Uterus (tissue), 2 donors: ENCODE measurements around the gene NINL.

Experiments
- POLR2A ChIP-seq, 2 donors: fragments of 450-650 bp; IDR thresholded peaks; one replicate each; pipeline ENCODE4 v1.6.1; 2016; ENCODE audit warnings: antibody characterized with exemption in 2 of 2, mild to moderate bottlenecking in 1 of 2, moderate library complexity in 1 of 2
- TF ChIP-seq, protein P1 (sequence below), 4 experiments: fragments of 200-600 bp in 2 of 4; fragments of 450-650 bp in 2 of 4; sonication (generic) in 2 of 4; IDR thresholded peaks; one replicate each; pipeline ENCODE4 v1.5.1; 2016 to 2019; ENCODE audit warnings: antibody characterized with exemption in 4 of 4, mild to moderate bottlenecking in 2 of 4, moderate library complexity in 1 of 4

DNA sequence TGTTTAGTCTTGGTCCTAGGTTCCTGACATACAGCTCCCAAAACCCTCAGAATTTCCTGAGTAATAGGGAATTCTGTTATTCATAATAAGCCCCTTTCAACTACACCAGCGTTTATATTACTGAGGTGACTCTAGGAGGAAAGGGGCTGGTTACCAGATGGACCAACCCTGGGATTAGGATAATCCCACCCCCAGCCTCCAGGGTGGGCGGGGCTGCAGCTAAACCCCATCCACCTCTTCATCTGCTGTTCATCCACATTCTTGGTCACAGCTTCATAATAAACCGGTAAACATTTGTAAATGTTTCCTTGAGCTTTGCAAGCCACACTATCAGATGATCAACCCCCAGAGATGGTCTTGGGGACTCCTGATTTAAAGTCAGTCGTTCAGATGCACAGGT lies 38.3 kb downstream of the NINL start:
- TF ChIP-seq, protein P1, sequence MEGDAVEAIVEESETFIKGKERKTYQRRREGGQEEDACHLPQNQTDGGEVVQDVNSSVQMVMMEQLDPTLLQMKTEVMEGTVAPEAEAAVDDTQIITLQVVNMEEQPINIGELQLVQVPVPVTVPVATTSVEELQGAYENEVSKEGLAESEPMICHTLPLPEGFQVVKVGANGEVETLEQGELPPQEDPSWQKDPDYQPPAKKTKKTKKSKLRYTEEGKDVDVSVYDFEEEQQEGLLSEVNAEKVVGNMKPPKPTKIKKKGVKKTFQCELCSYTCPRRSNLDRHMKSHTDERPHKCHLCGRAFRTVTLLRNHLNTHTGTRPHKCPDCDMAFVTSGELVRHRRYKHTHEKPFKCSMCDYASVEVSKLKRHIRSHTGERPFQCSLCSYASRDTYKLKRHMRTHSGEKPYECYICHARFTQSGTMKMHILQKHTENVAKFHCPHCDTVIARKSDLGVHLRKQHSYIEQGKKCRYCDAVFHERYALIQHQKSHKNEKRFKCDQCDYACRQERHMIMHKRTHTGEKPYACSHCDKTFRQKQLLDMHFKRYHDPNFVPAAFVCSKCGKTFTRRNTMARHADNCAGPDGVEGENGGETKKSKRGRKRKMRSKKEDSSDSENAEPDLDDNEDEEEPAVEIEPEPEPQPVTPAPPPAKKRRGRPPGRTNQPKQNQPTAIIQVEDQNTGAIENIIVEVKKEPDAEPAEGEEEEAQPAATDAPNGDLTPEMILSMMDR (IDR thresholded peaks at IDR 0.05) = no peak
- no peak for TF ChIP-seq POLR2A (IDR thresholded peaks at IDR 0.05)
